NOMO-1 (cell line): Measurements from ENCODE around the gene SYCN.

ENCODE experiments used
- DNase-seq, 2 experiments: peaks; one replicate each; lab custom pipeline; 2025; ENCODE audit not compliant: unreplicated experiment in 2 of 2; lab: John Stamatoyannopoulos, UW

The SYCN gene

DNA sequence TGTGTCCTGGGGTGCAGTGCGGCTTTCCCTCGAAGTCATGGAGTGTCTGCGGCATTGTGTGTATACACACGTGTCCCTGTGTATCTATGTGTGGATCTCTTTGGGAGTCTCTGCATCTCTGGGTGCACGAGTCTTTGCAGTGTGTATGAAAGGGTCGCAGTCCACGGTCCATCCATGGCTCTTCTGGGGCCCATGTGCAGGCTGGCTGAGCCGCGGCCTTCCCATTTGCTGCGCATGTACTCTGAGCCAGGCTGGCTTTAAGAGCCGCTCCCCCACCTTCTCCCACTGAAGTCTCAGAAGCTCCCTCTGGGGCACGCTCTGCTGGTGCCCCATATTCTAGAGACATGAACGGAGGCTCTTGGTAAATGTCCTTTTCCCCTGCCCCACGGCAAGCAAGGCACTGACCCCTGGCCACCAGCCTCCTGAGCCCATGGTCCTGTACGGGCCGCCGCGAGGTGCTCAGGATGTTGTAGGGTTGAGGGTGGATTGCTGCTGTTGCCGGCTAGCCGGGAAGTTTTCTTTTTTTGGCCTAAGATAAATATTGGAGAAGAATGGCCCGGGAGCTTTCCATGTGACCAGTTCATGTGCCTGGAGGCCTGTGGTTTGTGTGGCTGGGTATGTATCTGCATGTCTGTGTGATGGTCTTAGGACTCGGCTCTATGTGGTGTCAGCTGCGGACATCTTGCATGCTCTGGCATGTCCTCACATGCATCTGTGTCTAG lies 46.6 kb downstream of the SYCN start:
- DNase-seq, result no peak

DNA sequence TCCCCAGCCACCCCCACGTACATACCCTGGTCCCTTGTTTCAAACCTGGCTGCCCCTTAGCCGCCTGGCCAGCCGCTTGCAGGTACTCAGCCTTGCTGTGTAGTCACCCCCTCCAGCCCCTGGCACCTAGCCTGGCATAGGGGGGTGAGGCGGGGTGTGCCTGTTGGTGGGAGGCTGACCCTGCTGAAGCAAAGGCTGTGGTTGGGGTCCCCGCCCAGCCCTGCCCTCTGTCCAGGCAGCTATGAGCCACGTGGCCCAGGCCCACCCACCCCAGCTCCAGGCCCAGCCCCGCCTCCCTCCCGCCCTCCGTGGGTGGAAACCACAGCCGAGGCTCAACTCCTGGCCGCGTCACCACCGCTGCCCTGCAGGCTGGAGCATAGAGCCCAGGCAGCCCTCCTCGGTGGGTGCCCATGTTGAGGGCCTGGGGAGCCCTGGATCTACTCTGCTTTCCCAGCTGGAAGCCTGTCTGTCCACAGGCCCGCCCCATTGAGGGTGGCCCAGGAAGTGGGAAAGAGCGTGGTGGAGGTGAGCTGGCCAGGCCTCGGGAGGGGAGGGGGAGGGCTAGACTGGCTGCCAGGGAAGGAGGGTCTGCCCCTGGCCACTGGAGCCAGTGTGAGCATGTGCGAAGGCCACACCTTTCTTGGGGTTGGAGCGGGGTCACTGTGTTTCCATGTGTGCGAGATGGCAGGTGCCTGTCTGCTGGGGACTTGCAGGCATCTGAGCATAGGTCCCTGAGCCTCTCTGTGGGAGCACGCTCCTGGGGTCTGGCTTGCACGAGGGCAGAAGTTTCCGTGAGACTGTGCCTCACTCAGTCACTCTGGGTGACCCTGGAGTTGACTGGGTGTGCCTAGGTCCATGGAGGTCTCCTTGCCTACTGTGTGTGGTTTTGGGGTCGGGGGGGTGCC lies 47.5 kb downstream of the SYCN start:
- DNase-seq, result no peak

DNA sequence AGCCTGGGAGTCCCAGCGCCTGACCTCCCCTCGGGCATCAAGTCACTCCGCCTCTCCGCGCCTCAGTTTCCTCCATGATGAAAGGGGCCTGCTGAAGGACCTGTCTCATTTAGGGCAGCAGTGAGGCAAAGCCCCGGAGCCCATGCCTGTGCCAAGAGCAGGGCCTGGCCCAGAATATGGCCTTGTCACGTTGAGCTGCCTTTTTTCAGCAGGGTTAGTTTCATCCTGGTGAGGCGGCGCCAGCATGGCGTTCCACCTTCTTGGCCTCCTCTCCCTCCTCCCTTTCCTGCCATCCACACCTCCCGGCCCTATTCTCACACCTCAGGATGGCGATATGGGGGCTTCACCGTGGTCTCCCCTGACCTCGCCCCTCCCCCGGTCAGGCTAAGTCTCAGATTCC lies 48.3 kb downstream of the SYCN start:
- DNase-seq, result no peak

GRCh38 chr19:39155114-39155700 lies 48.9 kb downstream of the SYCN start:
- DNase-seq, result no peak

DNA sequence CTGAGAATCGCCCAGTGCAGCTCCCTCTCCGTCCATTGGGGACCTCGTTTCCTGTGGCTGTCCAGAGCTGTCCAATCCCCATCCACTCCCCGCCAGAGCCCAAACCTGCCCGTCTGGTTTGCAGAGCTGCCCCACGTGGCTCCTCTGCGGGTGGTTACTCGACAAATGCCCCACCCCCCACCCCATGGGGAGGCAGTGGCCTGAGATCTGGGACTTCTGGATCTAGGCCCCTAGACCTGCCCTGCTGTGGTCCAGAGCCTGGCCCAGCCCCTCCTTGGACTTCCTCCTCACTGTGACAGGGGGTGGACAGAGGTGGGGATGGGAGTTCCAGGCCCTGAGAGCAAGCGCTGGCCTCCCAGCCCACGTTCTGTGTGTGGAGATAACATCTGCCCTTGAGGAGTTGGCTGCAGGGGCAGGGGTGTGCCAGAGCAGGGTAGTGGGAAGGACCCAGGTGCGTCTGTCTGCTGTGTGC lies 49.4 kb downstream of the SYCN start:
- no peak for DNase-seq

DNA sequence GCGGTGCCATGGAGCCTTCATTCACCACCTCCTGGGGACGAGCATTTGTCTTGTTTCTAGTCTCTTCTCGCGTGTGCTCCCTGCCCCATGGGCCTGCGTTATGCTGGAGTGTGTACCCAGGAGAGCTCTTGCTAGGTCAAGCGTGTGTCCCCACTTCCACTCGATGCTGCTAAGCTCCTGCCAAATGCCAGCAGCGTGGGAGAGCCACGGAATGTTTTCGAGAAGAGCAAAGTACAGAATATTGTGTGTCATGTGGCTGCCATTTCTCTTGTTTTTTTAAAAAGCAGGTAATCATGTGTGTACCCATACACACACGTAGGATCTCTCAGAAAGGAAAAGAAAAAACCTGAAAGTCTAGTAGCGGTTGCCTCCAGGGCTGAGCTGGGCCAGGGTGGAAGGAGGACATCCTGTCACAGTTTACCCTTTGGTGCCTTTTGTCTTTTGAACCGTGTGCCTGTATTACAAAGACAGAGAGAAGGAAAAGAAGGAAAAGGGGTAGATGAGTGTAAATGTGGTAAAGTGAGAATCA lies 49.9 kb downstream of the SYCN start:
- no peak for DNase-seq
